ENCODE results near the gene RDX. TPM values are rescaled to one million over a fixed set of nuclear protein-coding genes. Genes with fewer than 3 reads are reported as not detected.

Gene RDX
- total RNA-seq, 4 donors from 2014 or later = 26.5 to 42.3 (median 32.6) TPM

DNA sequence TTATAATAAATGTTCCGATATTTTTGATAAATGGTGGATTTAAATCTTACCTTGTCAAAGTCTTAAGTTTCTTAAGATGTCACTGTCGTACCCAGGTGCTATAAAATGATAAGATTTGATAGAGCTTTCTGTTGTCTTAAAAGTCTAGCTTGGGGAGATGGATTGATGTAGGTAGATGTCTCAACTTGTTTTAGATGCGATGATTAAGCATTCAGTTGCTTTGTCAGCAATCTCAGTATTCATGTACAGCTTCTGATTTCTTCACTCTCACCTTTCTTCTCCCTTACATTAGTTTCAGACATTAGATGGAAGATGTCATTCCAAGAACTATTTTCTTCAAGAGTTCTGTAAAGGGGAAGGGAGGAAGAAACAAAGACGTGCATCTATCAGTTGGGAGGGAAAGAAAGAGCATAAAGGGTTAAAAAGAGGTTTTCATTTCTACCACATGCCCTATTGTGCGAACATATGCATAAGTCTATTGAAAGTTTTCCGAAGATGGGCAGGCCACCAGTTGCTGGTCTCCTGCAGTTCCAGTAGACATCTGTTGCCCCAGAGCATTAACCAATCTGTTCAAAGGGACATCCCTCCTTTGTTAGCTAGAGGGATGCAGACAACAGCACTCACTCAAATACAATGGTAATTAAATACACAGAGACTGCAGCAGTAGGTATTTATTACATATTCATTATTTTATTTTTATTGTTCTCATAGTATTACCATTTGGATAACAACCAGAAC, 164.9 kb downstream of the RDX start:
- H3K4me3 ChIP-seq (ENCODE audit: low read depth, poor library complexity, severe bottlenecking) = no peak overlapping the region
- 67 to 69% methylated on average over 6 of the region's 6 CpGs for WGBS, 2 donors
- DNase-seq (ENCODE audit: low spot score in 2 of 2) = no peak
- intact Hi-C loops (cut with DNase I; ENCODE audit: low total_unique reads) = no loop called here
- TF ChIP-seq POLR2A (IDR thresholded peaks at IDR 0.05) = no peak
- TF ChIP-seq, protein P1, sequence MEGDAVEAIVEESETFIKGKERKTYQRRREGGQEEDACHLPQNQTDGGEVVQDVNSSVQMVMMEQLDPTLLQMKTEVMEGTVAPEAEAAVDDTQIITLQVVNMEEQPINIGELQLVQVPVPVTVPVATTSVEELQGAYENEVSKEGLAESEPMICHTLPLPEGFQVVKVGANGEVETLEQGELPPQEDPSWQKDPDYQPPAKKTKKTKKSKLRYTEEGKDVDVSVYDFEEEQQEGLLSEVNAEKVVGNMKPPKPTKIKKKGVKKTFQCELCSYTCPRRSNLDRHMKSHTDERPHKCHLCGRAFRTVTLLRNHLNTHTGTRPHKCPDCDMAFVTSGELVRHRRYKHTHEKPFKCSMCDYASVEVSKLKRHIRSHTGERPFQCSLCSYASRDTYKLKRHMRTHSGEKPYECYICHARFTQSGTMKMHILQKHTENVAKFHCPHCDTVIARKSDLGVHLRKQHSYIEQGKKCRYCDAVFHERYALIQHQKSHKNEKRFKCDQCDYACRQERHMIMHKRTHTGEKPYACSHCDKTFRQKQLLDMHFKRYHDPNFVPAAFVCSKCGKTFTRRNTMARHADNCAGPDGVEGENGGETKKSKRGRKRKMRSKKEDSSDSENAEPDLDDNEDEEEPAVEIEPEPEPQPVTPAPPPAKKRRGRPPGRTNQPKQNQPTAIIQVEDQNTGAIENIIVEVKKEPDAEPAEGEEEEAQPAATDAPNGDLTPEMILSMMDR (IDR thresholded peaks at IDR 0.05) = no peak

- intact Hi-C loops (cut with DNase I; ENCODE audit: low total_unique reads) = no loop called here
- no peak overlapping the region for H3K4me3 ChIP-seq (ENCODE audit: low read depth, poor library complexity, severe bottlenecking)
- WGBS, 2 donors = 58 to 60% methylated on average over 10 of the region's 10 CpGs
- TF ChIP-seq, protein P1 (IDR thresholded peaks at IDR 0.05) = no peak
- TF ChIP-seq POLR2A (IDR thresholded peaks at IDR 0.05) = no peak
- DNase-seq (ENCODE audit: low spot score in 2 of 2) = no peak
Observed at GRCh38 chr11:110130642-110131238, 165.7 kb downstream of the RDX start.

DNA sequence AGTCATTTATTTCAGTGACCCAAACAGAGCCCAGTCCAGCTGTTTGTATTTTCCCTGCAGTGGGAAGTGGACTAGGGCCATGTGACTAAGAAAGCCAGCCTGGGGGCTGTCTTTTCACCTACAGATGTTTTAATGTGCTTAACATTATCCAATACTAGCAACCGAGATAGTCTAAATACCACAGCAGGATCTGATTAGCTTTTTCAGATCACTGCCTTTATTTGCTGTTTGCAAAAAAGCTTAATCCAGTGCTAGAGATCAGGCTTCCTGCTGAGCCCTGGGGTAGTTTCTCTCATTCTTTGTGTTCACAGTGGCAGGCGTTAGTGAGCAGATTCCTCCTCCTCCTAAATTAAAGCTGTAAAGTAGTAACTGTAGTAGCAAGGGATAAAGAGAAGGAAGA, 168.3 kb downstream of the RDX start:
- intact Hi-C loops (cut with DNase I; ENCODE audit: low total_unique reads) = no loop called here
- no peak for DNase-seq (ENCODE audit: low spot score in 2 of 2)
- H3K4me3 ChIP-seq (ENCODE audit: low read depth, poor library complexity, severe bottlenecking) = no peak overlapping the region
- 17 to 26% methylated on average over 2 of the region's 2 CpGs for WGBS, 2 donors
- no peak for TF ChIP-seq POLR2A (IDR thresholded peaks at IDR 0.05)
- TF ChIP-seq, protein P1 (IDR thresholded peaks at IDR 0.05) = no peak

GRCh38 chr11:110126936-110127335, 169.5 kb downstream of the RDX start:
- TF ChIP-seq, protein P1 (IDR thresholded peaks at IDR 0.05) = no peak
- no peak for TF ChIP-seq POLR2A (IDR thresholded peaks at IDR 0.05)
- 82 to 87% methylated on average over 4 of the region's 4 CpGs for WGBS, 2 donors
- no peak for DNase-seq (ENCODE audit: low spot score in 2 of 2)

GRCh38 chr11:110125632-110126031, 170.8 kb downstream of the RDX start:
- no peak for DNase-seq (ENCODE audit: low spot score in 2 of 2)
- WGBS, 2 donors = 94 to 95% methylated on average over 4 of the region's 4 CpGs
- intact Hi-C loops (cut with DNase I; ENCODE audit: low total_unique reads) = no loop called here
- TF ChIP-seq POLR2A (IDR thresholded peaks at IDR 0.05) = no peak
- TF ChIP-seq, protein P1 (IDR thresholded peaks at IDR 0.05) = no peak
- H3K4me3 ChIP-seq (ENCODE audit: low read depth, poor library complexity, severe bottlenecking) = no peak overlapping the region

More at GRCh38 chr11:110126936-110127335, 169.5 kb downstream of the RDX start:
- H3K4me3 ChIP-seq (ENCODE audit: low read depth, poor library complexity, severe bottlenecking) = no peak overlapping the region
- intact Hi-C loops (cut with DNase I; ENCODE audit: low total_unique reads) = no loop called here

Other genes with a start within 250 kb of the RDX start
- gene ZC3H12C, start 203.2 kb downstream of the RDX start, total RNA-seq = 10 to 100 TPM; 13.7 to 22.6 (median 14.6) TPM
- gene FDX1, start 133.3 kb upstream of the RDX start, total RNA-seq = 10 to 100 TPM; 11.1 to 13.8 (median 12.5) TPM

All from lower leg skin (tissue), 4 donors.